Colon (tissue), 2 donors: ENCODE results near the gene BRD9.
"Not testable (repeated sequence)": the region's sequence is repeated elsewhere in the genome, so short reads cannot be mapped to it uniquely, and the experiment has no call there.

Source experiments
- FAIRE-seq: peaks from 2 replicates; lab custom pipeline; 2012; peaks lifted over from hg19 to GRCh38; lab: Jason Lieb, UNC
- donor health status: control.
- donor health status: control.

The BRD9 gene

GRCh38 chr5:843926-844325 lies 48.7 kb downstream of the BRD9 start:
- not testable (repeated sequence) for FAIRE-seq

- FAIRE-seq: not testable (repeated sequence)
These were observed 49.2 kb downstream of the BRD9 start for GRCh38 chr5:843371-843770.

- not testable (repeated sequence) for FAIRE-seq
These were observed 50.0 kb downstream of the BRD9 start for GRCh38 chr5:842402-843221.

GRCh38 chr5:841531-842401 lies 50.8 kb downstream of the BRD9 start:
- not testable (repeated sequence) for FAIRE-seq

- FAIRE-seq: not testable (repeated sequence)
These were observed 51.6 kb downstream of the BRD9 start for GRCh38 chr5:840974-841435.

GRCh38 chr5:840118-840973 lies 52.3 kb downstream of the BRD9 start:
- FAIRE-seq: not testable (repeated sequence)

- not testable (repeated sequence) for FAIRE-seq
These were observed 54.2 kb downstream of the BRD9 start for GRCh38 chr5:838431-838851.

- FAIRE-seq: not testable (repeated sequence)
These were observed 54.9 kb downstream of the BRD9 start for GRCh38 chr5:837621-838121.

GRCh38 chr5:835933-836612 lies 56.5 kb downstream of the BRD9 start:
- FAIRE-seq: not testable (repeated sequence)

- FAIRE-seq: not testable (repeated sequence)
These were observed 58.6 kb downstream of the BRD9 start for GRCh38 chr5:834013-834412.

GRCh38 chr5:828194-828593 lies 64.4 kb downstream of the BRD9 start:
- FAIRE-seq: not testable (repeated sequence)

- not testable (repeated sequence) for FAIRE-seq
These were observed 67.1 kb downstream of the BRD9 start for GRCh38 chr5:825544-825943.

- FAIRE-seq: no peak
These were observed 71.1 kb downstream of the BRD9 start for GRCh38 chr5:821504-821903.

GRCh38 chr5:820245-820644 lies 72.4 kb downstream of the BRD9 start:
- no peak for FAIRE-seq

- no peak for FAIRE-seq
These were observed 73.5 kb downstream of the BRD9 start for GRCh38 chr5:819078-819477.

- no peak for FAIRE-seq
These were observed 76.4 kb downstream of the BRD9 start for GRCh38 chr5:816176-816575.

- FAIRE-seq: no peak
These were observed 77.2 kb downstream of the BRD9 start for GRCh38 chr5:815449-815848.
